K562 (cell line): Measurements from ENCODE around the gene PSMB10. TPM values are rescaled to one million over a fixed set of nuclear protein-coding genes. Genes with fewer than 3 reads are reported as not detected.

Source experiments
- NR2C1 ChIP-seq, 2 experiments: fragments of 450-650 bp; IDR thresholded peaks; 2 replicates each; pipeline ENCODE4 v1.6.1; 2017; ENCODE audit warnings: mild to moderate bottlenecking in 2 of 2, antibody characterized with exemption in 1 of 2, inconsistent platforms in 1 of 2, missing compliant biosample characterization in 1 of 2, missing genetic modification characterization in 1 of 2
- RBM25 ChIP-seq: fragments of 200-400 bp; formaldehyde crosslinking; IDR thresholded peaks from 2 replicates; pipeline ENCODE4 v1.6.1; 2018; ENCODE audit warnings: low read length, low read depth, moderate library complexity; ENCODE audit not compliant: severe bottlenecking
- WHSC1 ChIP-seq: IDR thresholded peaks from one replicate; pipeline ENCODE4 v1.6.1; 2012; ENCODE audit warnings: low read length, control low read depth, inconsistent platforms
- polyA plus RNA-seq, 8 experiments: library from polyadenylated mRNA; depleted of rRNA in 4 of 8; stranded (reverse) in 5 of 8; unstranded in 3 of 8; fragments of >200 nt; fragmentation: Nextera tagmentation in 2 of 8; fragmentation: Illumina TruSeq in 1 of 8; extraction: Ambion mirVana in 2 of 8; extraction: Trizol in 1 of 8; gene quantifications; 2 replicates each; pipeline versions ENCODE4 v1.2.1 to v1.2.3, GENCODE V29; 2011 to 2014; ENCODE audit warnings: inconsistent platforms in 1 of 8, missing spikeins in 1 of 8
- total RNA-seq, 7 experiments: library from RNA; depleted of rRNA in 6 of 7; stranded (reverse); fragments of >200 nt in 6 of 7; fragmentation: Illumina TruSeq in 2 of 7; extraction: Trizol in 2 of 7; gene quantifications; 2 replicates each; pipeline versions ENCODE4 v1.2.1 to v1.2.3, GENCODE V29; 2011 to 2021; ENCODE audit warnings: low replicate concordance in 1 of 7
- TF ChIP-seq, protein P1 (sequence below): fragments of 200-800 bp; sonication (Bioruptor generic); IDR thresholded peaks from 2 replicates; pipeline ENCODE4 v1.6.1; 2016; ENCODE audit warnings: missing genetic modification characterization, missing compliant biosample characterization
- TF ChIP-seq, protein P2 (sequence below): fragments of 450-650 bp; IDR thresholded peaks from 2 replicates; pipeline ENCODE4 v1.6.1; 2017; ENCODE audit warnings: antibody characterized with exemption

Gene PSMB10
- total and polyA plus RNA-seq, 9 of the 15 experiments (the other 6 are each of a cell fraction or from before 2014, with no cell fraction given), result 11.7 to 105 (median 51.0) TPM

DNA sequence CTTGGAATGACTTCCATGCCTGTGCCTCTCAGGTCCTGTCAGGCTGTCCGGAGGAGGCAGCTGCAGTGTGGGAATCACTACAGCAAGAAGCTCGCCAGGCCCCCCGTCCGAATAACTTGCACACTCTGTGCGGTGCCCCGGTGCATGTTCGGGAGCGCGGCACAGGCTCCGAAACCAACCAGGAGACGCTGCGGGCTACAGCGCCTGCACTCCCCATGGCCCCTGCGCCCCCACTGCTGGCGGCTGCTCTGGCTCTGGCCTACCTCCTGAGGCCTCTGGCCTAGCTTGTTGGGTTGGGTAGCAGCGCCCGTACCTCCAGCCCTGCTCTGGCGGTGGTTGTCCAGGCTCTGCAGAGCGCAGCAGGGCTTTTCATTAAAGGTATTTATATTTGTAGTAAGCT is 50.7 kb downstream of the PSMB10 start (continued):
- TF ChIP-seq, protein P1, sequence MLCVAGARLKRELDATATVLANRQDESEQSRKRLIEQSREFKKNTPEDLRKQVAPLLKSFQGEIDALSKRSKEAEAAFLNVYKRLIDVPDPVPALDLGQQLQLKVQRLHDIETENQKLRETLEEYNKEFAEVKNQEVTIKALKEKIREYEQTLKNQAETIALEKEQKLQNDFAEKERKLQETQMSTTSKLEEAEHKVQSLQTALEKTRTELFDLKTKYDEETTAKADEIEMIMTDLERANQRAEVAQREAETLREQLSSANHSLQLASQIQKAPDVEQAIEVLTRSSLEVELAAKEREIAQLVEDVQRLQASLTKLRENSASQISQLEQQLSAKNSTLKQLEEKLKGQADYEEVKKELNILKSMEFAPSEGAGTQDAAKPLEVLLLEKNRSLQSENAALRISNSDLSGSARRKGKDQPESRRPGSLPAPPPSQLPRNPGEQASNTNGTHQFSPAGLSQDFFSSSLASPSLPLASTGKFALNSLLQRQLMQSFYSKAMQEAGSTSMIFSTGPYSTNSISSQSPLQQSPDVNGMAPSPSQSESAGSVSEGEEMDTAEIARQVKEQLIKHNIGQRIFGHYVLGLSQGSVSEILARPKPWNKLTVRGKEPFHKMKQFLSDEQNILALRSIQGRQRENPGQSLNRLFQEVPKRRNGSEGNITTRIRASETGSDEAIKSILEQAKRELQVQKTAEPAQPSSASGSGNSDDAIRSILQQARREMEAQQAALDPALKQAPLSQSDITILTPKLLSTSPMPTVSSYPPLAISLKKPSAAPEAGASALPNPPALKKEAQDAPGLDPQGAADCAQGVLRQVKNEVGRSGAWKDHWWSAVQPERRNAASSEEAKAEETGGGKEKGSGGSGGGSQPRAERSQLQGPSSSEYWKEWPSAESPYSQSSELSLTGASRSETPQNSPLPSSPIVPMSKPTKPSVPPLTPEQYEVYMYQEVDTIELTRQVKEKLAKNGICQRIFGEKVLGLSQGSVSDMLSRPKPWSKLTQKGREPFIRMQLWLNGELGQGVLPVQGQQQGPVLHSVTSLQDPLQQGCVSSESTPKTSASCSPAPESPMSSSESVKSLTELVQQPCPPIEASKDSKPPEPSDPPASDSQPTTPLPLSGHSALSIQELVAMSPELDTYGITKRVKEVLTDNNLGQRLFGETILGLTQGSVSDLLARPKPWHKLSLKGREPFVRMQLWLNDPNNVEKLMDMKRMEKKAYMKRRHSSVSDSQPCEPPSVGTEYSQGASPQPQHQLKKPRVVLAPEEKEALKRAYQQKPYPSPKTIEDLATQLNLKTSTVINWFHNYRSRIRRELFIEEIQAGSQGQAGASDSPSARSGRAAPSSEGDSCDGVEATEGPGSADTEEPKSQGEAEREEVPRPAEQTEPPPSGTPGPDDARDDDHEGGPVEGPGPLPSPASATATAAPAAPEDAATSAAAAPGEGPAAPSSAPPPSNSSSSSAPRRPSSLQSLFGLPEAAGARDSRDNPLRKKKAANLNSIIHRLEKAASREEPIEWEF (CRISPR knock-in tag), result no peak
- no peak for TF ChIP-seq WHSC1
- TF ChIP-seq, protein P2, sequence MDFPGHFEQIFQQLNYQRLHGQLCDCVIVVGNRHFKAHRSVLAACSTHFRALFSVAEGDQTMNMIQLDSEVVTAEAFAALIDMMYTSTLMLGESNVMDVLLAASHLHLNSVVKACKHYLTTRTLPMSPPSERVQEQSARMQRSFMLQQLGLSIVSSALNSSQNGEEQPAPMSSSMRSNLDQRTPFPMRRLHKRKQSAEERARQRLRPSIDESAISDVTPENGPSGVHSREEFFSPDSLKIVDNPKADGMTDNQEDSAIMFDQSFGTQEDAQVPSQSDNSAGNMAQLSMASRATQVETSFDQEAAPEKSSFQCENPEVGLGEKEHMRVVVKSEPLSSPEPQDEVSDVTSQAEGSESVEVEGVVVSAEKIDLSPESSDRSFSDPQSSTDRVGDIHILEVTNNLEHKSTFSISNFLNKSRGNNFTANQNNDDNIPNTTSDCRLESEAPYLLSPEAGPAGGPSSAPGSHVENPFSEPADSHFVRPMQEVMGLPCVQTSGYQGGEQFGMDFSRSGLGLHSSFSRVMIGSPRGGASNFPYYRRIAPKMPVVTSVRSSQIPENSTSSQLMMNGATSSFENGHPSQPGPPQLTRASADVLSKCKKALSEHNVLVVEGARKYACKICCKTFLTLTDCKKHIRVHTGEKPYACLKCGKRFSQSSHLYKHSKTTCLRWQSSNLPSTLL, result no peak
- TF ChIP-seq NR2C1 (IDR thresholded peaks at IDR 0.05), result no peak
- no peak for TF ChIP-seq NR2C1 (tag; IDR thresholded peaks at IDR 0.05)
- TF ChIP-seq RBM25, result no peak
